Fibroblast of the conjunctiva (primary cell): Measurements from ENCODE around the gene PEX5.
"Not testable (repeated sequence)": the region's sequence is repeated elsewhere in the genome, so short reads cannot be mapped to it uniquely, and the experiment has no call there.

ENCODE experiments used
- DNase-seq: peaks from one replicate; pipeline ENCODE4 v3.0.0-alpha.2; 2010; ENCODE audit warnings: low read depth

Gene PEX5

DNA sequence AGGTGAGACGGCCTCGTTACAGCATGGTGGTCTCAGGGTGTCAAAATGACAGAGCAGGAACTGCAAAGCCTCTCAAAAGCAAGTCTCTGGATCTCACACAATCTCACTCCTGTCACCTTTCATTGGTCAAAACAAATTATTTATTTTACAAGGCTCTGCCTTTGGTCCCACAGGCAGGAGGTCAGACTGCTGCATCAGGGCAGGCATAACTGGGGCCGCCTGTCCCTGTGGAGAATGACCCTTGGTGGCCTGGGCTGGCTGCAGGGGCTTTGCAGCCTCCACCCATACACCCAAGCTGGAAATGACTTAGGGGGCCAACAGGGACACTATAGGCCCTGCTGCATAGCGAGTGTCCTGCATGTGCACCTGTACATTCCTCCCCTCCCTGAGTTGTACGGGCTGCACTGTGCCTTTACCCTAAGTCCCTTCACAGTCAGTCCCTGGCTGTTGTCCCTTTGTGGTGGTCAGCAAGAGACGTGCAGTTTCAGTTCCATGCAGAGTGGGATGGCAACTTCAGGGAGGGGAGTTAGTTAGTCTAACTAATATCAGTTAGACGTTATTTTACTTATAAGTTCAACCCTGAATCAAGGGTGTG lies 28.1 kb downstream of the PEX5 start:
- no peak for DNase-seq

- peak; percentile 71 for DNase-seq
Observed at GRCh38 chr12:7219599-7220243, 30.2 kb downstream of the PEX5 start.

GRCh38 chr12:7221486-7221885 lies 32.0 kb downstream of the PEX5 start:
- no peak for DNase-seq

DNA sequence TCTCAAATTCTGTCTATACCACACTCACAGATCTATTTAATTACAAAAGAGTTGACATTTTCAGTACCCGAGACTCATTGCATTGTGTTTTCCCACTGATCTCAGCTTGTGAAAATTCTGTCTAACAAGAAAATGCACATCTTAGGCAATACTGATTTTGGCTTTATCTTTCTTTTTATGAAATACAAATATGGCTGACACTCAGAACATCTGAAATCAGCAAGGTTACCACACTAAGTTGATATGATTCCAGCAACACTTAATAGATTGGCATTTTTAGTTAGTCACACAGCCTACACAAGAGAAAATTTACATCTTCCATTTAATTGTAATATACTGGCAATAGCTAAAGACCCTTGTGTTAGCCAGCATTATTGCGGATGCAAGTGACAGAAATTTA lies 40.3 kb downstream of the PEX5 start:
- DNase-seq: no peak

DNA sequence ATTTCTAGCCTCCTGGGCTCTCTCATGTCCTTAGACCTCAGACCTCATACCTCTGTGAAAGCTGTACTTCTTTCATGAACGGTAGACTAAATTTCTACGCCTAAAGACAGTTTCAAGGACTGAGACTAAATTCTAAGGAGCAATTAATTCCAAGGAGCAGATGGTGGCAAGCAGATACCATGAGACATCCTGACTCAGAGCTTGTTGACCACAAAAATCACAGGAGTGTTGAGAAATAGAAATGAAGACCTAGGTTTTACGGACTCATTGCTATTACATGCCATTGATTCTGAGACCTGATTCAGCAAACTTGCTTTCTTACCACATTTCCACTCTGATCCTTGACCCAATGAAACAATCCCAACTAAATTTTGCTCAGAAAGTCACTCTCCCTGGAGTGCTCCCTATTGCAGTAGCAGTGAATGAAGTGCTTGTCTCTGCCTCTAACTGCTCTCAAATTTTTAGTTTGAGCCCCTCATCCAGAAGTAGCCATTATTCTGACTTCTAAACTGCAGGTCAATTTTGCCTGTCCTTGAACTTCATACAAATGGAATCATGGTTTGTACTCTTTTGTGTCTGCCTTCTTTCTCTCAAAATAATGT lies 52.0 kb downstream of the PEX5 start:
- DNase-seq: no peak

DNA sequence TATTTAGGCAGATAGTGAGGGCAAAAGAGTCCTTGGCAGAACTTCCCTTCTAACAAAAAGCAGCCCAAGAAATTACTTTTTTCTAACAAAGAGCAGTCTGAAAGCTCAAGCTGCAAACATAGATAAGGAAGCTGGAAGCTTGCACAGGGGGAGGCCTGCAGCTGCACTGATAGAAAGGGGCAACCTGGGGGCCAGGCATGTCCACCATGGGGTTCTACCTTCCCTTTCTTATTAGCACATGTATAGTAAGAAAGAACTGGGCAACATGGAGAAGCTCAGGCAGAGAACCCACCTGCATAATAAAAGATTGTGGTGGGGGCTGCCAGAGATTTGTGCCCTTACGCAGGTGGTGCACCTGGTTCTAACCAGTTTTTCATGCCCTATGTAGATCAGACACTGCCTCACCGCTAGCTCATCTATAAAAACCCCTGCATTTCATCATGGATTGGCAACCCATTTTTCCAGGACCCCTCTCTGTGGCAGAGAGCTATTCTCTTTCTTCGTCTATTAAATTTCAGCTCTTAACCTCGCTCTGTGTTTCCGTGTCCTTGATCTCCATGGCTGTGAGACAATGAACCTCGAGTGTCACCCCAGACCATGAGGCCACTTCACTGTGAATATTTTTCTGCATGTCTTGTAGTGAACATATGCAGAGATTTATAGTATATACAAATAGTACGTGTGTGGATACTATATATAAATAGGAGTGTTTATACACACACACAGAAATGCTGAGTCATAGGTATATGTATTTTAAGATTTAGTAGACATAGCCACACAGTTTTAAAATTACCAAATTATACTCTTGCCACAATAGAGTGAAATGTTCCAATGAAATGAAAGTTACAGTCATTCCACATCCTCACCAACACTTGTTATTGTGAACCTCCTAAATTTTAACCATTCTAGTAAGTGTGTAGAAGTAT lies 53.0 kb downstream of the PEX5 start:
- DNase-seq: no peak

GRCh38 chr12:7251328-7251996 lies 62.0 kb downstream of the PEX5 start:
- DNase-seq: not testable (repeated sequence)

GRCh38 chr12:7259060-7259459 lies 69.6 kb downstream of the PEX5 start:
- no peak for DNase-seq
